ENCODE data around the gene RNF39.
"Not testable (repeated sequence)": the region's sequence is repeated elsewhere in the genome, so short reads cannot be mapped to it uniquely, and the experiment has no call there.

RNF39 gene

GRCh38 chr6:30061092-30061857, 14.3 kb downstream of the RNF39 start, which contains the start of gene POLR1H:
POLR1H (plus strand) TSS chr6:30061265; CDS start chr6:30061525, 260 bp downstream.
- DNase-seq = peak; percentile 82

GRCh38 chr6:30060606-30061091, 14.9 kb downstream of the RNF39 start:
- DNase-seq = no peak

GRCh38 chr6:30055513-30055912, 20.1 kb downstream of the RNF39 start:
- DNase-seq = no peak

GRCh38 chr6:30053682-30054081, 21.9 kb downstream of the RNF39 start:
- no peak for DNase-seq

- no peak for DNase-seq
Measured at GRCh38 chr6:30047220-30047619, 28.3 kb downstream of the RNF39 start.

GRCh38 chr6:30044630-30045029, 30.9 kb downstream of the RNF39 start:
- DNase-seq = no peak

- no peak for DNase-seq
Measured at GRCh38 chr6:30043744-30044143, 31.8 kb downstream of the RNF39 start.

GRCh38 chr6:30042914-30043313, 32.7 kb downstream of the RNF39 start:
- DNase-seq = no peak

GRCh38 chr6:30042476-30042875, 33.1 kb downstream of the RNF39 start:
- no peak for DNase-seq

GRCh38 chr6:30041821-30042220, 33.7 kb downstream of the RNF39 start:
- DNase-seq = no peak

GRCh38 chr6:30041221-30041620, 34.3 kb downstream of the RNF39 start:
- no peak for DNase-seq

- no peak for DNase-seq
Measured at GRCh38 chr6:30037182-30037788, 38.3 kb downstream of the RNF39 start.

- no peak for DNase-seq
Measured at GRCh38 chr6:30035784-30036183, 39.8 kb downstream of the RNF39 start.

- DNase-seq = not testable (repeated sequence)
Measured at GRCh38 chr6:30033440-30033839, 42.1 kb downstream of the RNF39 start.

GRCh38 chr6:30031381-30031780, 44.2 kb downstream of the RNF39 start:
- no peak for DNase-seq

- DNase-seq = no peak
Measured at GRCh38 chr6:30029588-30029987, 46.0 kb downstream of the RNF39 start.

- DNase-seq = no peak
Measured at GRCh38 chr6:30025186-30025585, 50.4 kb downstream of the RNF39 start.

- not testable (repeated sequence) for DNase-seq
Measured at GRCh38 chr6:30022712-30023111, 52.9 kb downstream of the RNF39 start.

GRCh38 chr6:30022189-30022588, 53.4 kb downstream of the RNF39 start:
- no peak for DNase-seq

GRCh38 chr6:30020626-30021025, 54.9 kb downstream of the RNF39 start:
- DNase-seq = no peak

Data from activated T-cell treated with anti-CD3 and anti-CD28 coated beads for 4 hours (primary cell).